Breast epithelium (tissue), 4 donors: ENCODE measurements around the gene SELENOP. TPM values are rescaled to one million over a fixed set of nuclear protein-coding genes. Genes with fewer than 3 reads are reported as not detected.
A peak's percentile ranks its signal among the peaks of the same experiment; 100 is the strongest.

Experiments used
- DNase-seq, 2 donors: peaks; one replicate each; pipeline ENCODE4 v3.0.0-alpha.2; 2019; ENCODE audit warnings: low spot score in 2 of 2
- H3K27ac ChIP-seq, 2 donors: fragments of 200-600 bp; sonication (generic) in 1 of 2; one replicate each; pipeline ENCODE4 v1.5.1; 2016 to 2019; ENCODE audit warnings: mild to moderate bottlenecking in 1 of 2
- H3K27me3 ChIP-seq, 2 donors: fragments of 200-600 bp; sonication (generic) in 1 of 2; one replicate each; pipeline versions ENCODE4 v1.5.1 to v1.6.0; 2017 to 2019; ENCODE audit warnings: control low read depth in 1 of 2, mild to moderate bottlenecking in 1 of 2
- H3K36me3 ChIP-seq: fragments of 200-600 bp; one replicate; pipeline ENCODE4 v1.5.1; 2019
- H3K4me1 ChIP-seq, 2 donors: fragments of 200-600 bp; sonication (generic); one replicate each; pipeline ENCODE4 v1.5.1; 2016 to 2019; ENCODE audit warnings: control low read depth in 1 of 2
- H3K4me3 ChIP-seq, 3 donors: fragments of 200-600 bp; sonication (generic); 1 replicate in 2 of 3; 2 replicates in 1 of 3; pipeline ENCODE4 v1.5.1; 2016 to 2019; ENCODE audit warnings: mild to moderate bottlenecking in 3 of 3, moderate library complexity in 2 of 3
- H3K9me3 ChIP-seq, 2 donors: fragments of 200-600 bp; sonication (generic) in 1 of 2; one replicate each; pipeline ENCODE4 v1.5.1; 2016 to 2019; ENCODE audit warnings: control low read depth in 1 of 2
- CTCF ChIP-seq, 3 donors: fragments of 450-650 bp; IDR thresholded peaks; one replicate each; pipeline ENCODE4 v1.5.1; 2016 to 2017; ENCODE audit warnings: antibody characterized with exemption in 3 of 3, mild to moderate bottlenecking in 3 of 3, moderate library complexity in 3 of 3
- POLR2A ChIP-seq: fragments of 450-650 bp; IDR thresholded peaks from one replicate; pipeline ENCODE4 v1.6.1; 2016; ENCODE audit warnings: antibody characterized with exemption, mild to moderate bottlenecking, moderate library complexity
- POLR2AphosphoS5 ChIP-seq, 3 donors: sonication (generic); formaldehyde crosslinking; IDR thresholded peaks; one replicate each; pipeline ENCODE4 v1.6.1; 2017; ENCODE audit warnings: antibody characterized with exemption in 3 of 3
- intact Hi-C: fragments of 100-400 bp; cut with DNase I; formaldehyde crosslinking; loops from one replicate; pipeline ENCODE4 v1.15.1; 2023; ENCODE audit warnings: low total_unique reads
- total RNA-seq, 3 donors: library from RNA; depleted of rRNA; stranded (reverse); fragments of >200 nt; gene quantifications; one replicate each; pipeline ENCODE4 v1.1.0, GENCODE V29; 2016

SELENOP gene
- total RNA-seq, 3 donors from 2014 or later, result 509 to 1,868 (median 1,002) TPM

DNA sequence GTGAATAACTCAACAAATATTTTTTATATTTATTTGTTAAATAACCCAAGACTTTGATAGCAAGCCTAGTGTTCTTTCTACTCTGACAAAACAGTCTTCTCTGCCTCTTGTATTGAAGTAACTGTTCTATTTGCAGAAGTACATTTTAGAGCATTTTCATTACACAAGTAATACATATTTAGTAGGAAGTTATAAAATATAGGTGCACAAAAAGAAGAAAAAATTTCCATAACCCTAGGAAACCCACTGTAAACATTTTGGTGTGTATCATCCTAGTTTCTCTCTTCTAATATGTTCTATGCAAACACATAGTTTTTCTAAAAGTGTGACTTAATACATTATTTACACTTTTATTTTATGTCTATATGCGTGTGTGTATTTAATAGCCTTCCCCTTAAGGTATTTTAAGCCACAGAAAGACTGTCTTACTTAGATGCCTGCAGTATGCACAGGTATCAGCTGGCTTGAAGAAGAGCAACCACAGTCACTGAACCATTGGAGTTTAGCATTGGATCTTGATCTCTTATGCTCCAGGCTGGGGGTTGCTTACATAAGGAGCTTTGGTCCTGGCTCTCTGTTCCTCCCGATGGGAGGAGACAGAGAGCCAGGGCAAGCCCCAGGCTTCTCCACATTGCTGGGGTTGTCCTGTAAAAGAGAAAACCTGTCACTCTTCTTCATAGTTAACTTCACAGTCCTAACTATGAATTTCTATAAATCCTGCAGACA lies 3.8 kb downstream of the SELENOP start:
- H3K27ac ChIP-seq, result peak overlapping the region in 1 of 2 donors; percentile 29
- H3K27me3 ChIP-seq, result no peaks in the 10 kb centered on the region
- no peaks in the 10 kb centered on the region for H3K9me3 ChIP-seq
- no peak for DNase-seq
- peaks cover 0 to 3% of the 10 kb centered on the region in 2 donors for H3K4me1 ChIP-seq
- H3K4me3 ChIP-seq, result peak overlapping the region; percentile 61 to 65 (median 62)
- intact Hi-C loops, result no loop called here
- H3K36me3 ChIP-seq, result peaks cover 5% of the 10 kb centered on the region
- TF ChIP-seq POLR2AphosphoS5 (IDR thresholded peaks at IDR 0.05), result no peak
- no peak for TF ChIP-seq POLR2A
- no peak for TF ChIP-seq CTCF (IDR thresholded peaks at IDR 0.05)

DNA sequence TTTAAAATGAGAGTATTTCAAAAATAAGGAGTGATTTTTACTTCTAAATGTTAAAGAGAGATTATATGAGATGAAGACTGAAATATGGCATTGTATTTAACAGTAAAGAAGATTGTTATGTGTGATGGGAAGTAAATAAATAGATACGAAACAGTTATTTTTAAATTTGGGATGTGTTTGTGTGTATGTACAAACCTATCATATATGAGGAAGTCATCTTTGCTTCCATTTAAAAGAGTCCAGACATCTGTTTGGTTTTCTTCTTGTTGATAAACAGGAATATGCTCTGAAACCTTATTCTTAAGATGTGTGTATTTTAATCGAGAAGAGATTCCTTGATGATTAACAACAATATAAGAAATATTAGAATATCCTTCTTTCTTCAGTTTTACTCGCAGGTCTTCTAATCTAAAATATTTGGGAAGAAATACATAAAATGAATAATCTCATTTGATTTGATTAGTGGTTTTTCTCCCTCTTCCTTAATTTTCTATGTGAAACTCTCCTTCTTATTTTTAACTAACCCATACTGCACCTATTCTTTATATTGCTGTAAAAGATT lies 4.9 kb downstream of the SELENOP start:
- DNase-seq, result no peak
- Histone ChIP-seq H3K27me3 (no peaks in the 10 kb centered on the region), H3K27ac (peak overlapping the region in 1 of 2 donors; percentile 56), H3K4me3 (no peak overlapping the region), H3K4me1 (no peaks in the 10 kb centered on the region), H3K36me3 (peaks cover 11% of the 10 kb centered on the region), H3K9me3 (no peaks in the 10 kb centered on the region)
- intact Hi-C loops, result no loop called here
- TF ChIP-seq POLR2AphosphoS5 (IDR thresholded peaks at IDR 0.05) (no peak), POLR2A (no peak), CTCF (IDR thresholded peaks at IDR 0.05) (no peak)

GRCh38 chr5:42806004-42806700 lies 5.5 kb downstream of the SELENOP start:
- Histone ChIP-seq H3K4me3 (peak overlapping the region in 1 of 3 donors; percentile 4), H3K9me3 (no peaks in the 10 kb centered on the region), H3K27ac (peak overlapping the region in 1 of 2 donors; percentile 56), H3K36me3 (peaks cover 12% of the 10 kb centered on the region), H3K4me1 (no peaks in the 10 kb centered on the region), H3K27me3 (no peaks in the 10 kb centered on the region)
- no peak for TF ChIP-seq CTCF (IDR thresholded peaks at IDR 0.05)
- no peak for TF ChIP-seq POLR2A
- no peak for TF ChIP-seq POLR2AphosphoS5 (IDR thresholded peaks at IDR 0.05)
- intact Hi-C loops, result no loop called here
- DNase-seq, result no peak

- Histone ChIP-seq H3K27ac (no peak overlapping the region), H3K4me3 (no peak overlapping the region), H3K36me3 (peaks cover 12% of the 10 kb centered on the region), H3K4me1 (no peaks in the 10 kb centered on the region), H3K27me3 (no peaks in the 10 kb centered on the region), H3K9me3 (no peaks in the 10 kb centered on the region)
- intact Hi-C loops, result no loop called here
- DNase-seq, result no peak
- TF ChIP-seq POLR2A (no peak), CTCF (IDR thresholded peaks at IDR 0.05) (no peak), POLR2AphosphoS5 (IDR thresholded peaks at IDR 0.05) (no peak)
Measured at GRCh38 chr5:42804717-42805339, 6.9 kb downstream of the SELENOP start.
